Measurements from ENCODE around the gene SNCAIP. TPM values are rescaled to one million over a fixed set of nuclear protein-coding genes. Genes with fewer than 3 reads are reported as not detected.

The SNCAIP gene
- total RNA-seq, 1 experiment from 2014 or later: not detected

DNA sequence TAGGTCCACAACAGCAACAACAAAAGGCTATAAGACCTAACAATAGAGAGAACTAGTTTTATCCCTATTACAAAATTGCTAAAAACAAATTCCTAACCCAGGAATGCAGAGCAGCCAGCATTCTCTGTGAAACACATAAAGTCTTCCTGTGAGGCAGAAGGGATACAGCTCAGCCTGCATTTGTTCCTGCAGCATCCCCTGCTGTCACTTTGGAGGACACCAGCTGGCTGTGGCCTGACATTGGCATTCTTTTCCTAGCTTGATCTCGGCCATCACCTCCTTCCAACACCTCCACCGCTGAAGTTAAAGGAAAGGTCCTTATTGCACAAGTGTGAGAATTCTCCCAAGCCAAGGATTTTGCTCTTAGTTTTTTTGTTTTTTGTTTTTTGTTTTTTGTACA is 186.1 kb downstream of the SNCAIP start:
- DNase-seq (ENCODE audit: low spot score): peak; percentile 63

DNA sequence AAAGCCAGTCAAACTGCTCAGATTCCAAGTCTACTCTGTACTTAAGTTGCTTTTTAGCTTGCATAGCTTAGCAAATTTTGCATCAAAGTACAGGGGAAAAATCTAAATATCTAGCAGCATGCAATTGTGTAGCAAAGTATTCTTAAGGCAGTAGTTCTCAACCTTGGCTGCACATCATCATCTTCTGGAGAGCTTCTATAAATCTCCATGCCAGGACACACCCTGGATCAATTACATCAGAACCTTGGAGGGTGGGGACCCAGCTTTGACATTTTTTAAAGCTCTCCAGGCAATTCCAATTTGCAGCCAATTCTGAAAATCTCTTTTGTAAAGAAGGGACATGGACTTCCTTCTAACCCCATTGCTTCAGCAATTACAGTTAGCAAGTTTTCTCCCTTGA is 187.5 kb downstream of the SNCAIP start:
- no peak for DNase-seq (ENCODE audit: low spot score)

DNA sequence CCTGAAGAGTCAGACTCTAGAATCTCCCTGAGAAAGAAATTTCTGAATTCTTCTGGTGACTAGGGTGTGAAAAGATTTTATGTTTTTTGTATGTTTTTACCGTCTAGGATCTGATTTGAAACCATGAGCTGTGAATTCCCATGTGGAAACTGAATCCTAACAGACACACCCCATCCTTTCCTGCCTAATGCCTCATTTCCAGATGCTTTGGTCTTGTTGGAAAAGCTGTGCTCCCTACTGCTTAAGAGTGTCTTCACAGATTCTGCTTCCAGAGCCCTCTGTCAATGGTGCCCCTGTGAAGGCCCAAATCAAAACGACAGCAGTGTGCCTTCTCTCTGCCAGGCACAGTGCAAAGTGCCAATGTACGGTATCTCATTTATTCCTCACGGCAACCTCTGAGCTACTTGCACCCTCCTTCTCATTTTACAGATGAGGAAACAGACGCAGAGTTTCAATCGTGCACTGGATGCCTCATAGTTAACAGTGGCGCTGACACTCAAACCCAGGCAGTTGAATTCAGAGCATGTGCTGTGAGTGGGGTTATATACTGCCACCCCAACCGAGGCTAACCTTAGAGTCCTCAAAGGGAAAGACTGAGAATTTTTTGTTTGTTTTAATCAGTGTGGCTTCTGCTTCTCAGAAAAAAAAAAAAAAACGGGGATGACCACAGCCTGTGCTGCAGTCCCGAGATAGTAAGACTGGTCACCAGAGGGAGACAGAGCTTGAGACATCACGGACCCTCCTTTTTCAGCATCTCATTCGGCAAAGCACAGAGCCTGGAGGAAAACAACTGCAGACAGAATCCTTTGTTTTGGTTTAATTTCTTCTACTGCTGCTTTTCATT is 188.4 kb downstream of the SNCAIP start:
- peak; percentile 62 for DNase-seq (ENCODE audit: low spot score)

DNA sequence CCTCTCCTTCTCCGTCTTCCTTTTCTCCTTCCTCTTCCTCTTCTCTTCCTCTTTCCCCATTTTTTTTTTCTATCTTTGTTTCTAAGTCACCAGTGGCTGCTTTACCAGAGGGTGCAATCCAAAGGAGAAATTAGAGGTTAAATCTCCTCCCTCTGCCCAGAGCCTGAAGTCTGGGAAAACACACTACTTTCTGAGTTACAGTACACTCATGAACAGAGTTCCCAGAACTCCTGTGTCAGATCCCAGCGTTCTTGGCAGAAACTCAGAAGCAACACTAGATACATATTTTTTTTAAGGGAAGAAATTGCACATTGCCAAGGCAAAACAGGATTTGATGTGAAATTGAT is 189.0 kb downstream of the SNCAIP start:
- DNase-seq (ENCODE audit: low spot score): no peak

GRCh38 chr5:122507045-122507444 is 195.0 kb downstream of the SNCAIP start:
- no peak for DNase-seq (ENCODE audit: low spot score)

GRCh38 chr5:122507581-122507980 is 195.5 kb downstream of the SNCAIP start:
- DNase-seq (ENCODE audit: low spot score): no peak

- DNase-seq (ENCODE audit: low spot score): no peak
Measured at GRCh38 chr5:122508623-122509022, 196.6 kb downstream of the SNCAIP start.

Other genes starting within 250 kb of the SNCAIP start
- gene LOX, start 234.0 kb upstream of the SNCAIP start, total RNA-seq (2014; rRNA removed; shearing (Covaris generic)): not detected in 2 replicates
- gene ZNF474, start 182.7 kb upstream of the SNCAIP start, total RNA-seq (2014; rRNA removed; shearing (Covaris generic)): 0.08 and 0.29 TPM in 2 replicates

All from HT-29 (cell line).